Loucy (cell line): Measurements from ENCODE around the gene DCAF17.
A peak's percentile ranks its signal among the peaks of the same experiment; 100 is the strongest.

Experiments
- H2AFZ ChIP-seq: fragments of 200-600 bp; sonication (generic); 2 replicates; pipeline ENCODE4 v1.6.0; 2016; ENCODE audit warnings: antibody characterized with exemption, mild to moderate bottlenecking, low read length, moderate library complexity
- H3F3A ChIP-seq: fragments of 200-600 bp; 2 replicates; pipeline ENCODE4 v1.6.0; 2016; ENCODE audit warnings: antibody characterized with exemption, low read depth, mild to moderate bottlenecking
- H3K27me3 ChIP-seq: fragments of 200-600 bp; sonication (generic); 2 replicates; pipeline ENCODE4 v1.6.1; 2014; ENCODE audit warnings: low read length, mild to moderate bottlenecking; ENCODE audit not compliant: insufficient read depth, poor library complexity, severe bottlenecking
- H3K36me3 ChIP-seq: fragments of 200-600 bp; sonication (generic); 2 replicates; pipeline ENCODE4 v1.6.1; 2016; ENCODE audit warnings: low read length; ENCODE audit not compliant: insufficient read depth
- H3K4me1 ChIP-seq: fragments of 200-600 bp; sonication (generic); 2 replicates; pipeline ENCODE4 v1.5.1; 2014; ENCODE audit warnings: low read length, mild to moderate bottlenecking; ENCODE audit not compliant: insufficient read depth, poor library complexity, severe bottlenecking
- H3K4me2 ChIP-seq: fragments of 200-600 bp; sonication (generic); 2 replicates; pipeline ENCODE4 v1.6.0; 2014; ENCODE audit warnings: antibody characterized with exemption, low read length, low read depth, mild to moderate bottlenecking; ENCODE audit not compliant: poor library complexity, severe bottlenecking
- H3K4me3 ChIP-seq: fragments of 200-600 bp; sonication (generic); 2 replicates; pipeline ENCODE4 v1.5.1; 2014; ENCODE audit warnings: low read length, mild to moderate bottlenecking, mixed read lengths; ENCODE audit not compliant: poor library complexity, severe bottlenecking
- H3K79me2 ChIP-seq: fragments of 200-600 bp; sonication (generic); 2 replicates; pipeline ENCODE4 v1.6.1; 2014; ENCODE audit warnings: low read length; ENCODE audit not compliant: insufficient read depth
- H3K9ac ChIP-seq: fragments of 200-600 bp; sonication (generic); 2 replicates; pipeline ENCODE4 v1.6.0; 2014; ENCODE audit warnings: mild to moderate bottlenecking, low read depth, low read length, moderate library complexity; ENCODE audit not compliant: poor library complexity, severe bottlenecking
- H3K9me2 ChIP-seq: fragments of 200-600 bp; sonication (generic); replicated peaks from 2 replicates; pipeline ENCODE4 v1.6.1; 2016; ENCODE audit warnings: low read depth, low read length, mixed read lengths
- H3K9me3 ChIP-seq: fragments of 200-600 bp; sonication (generic); 2 replicates; pipeline ENCODE4 v1.6.1; 2014; ENCODE audit warnings: mild to moderate bottlenecking, antibody characterized with exemption, low read length, low read depth; ENCODE audit not compliant: insufficient read depth
- H4K20me1 ChIP-seq: fragments of 200-600 bp; sonication (generic); 2 replicates; pipeline ENCODE4 v1.6.0; 2014; ENCODE audit warnings: antibody characterized with exemption, low read length, mild to moderate bottlenecking; ENCODE audit not compliant: insufficient read depth, poor library complexity, severe bottlenecking
- EZH2phosphoT487 ChIP-seq: fragments of 200-600 bp; IDR thresholded peaks from 2 replicates; pipeline ENCODE4 v1.6.1; 2018; ENCODE audit warnings: antibody characterized with exemption, mild to moderate bottlenecking, moderate library complexity, borderline replicate concordance
- TF ChIP-seq, protein P1 (sequence below): fragments of 200-600 bp; sonication (generic); conservative IDR thresholded peaks from 2 replicates; pipeline ENCODE4 v1.5.1; 2014; ENCODE audit warnings: mild to moderate bottlenecking, antibody characterized with exemption, low read length

Gene DCAF17

DNA sequence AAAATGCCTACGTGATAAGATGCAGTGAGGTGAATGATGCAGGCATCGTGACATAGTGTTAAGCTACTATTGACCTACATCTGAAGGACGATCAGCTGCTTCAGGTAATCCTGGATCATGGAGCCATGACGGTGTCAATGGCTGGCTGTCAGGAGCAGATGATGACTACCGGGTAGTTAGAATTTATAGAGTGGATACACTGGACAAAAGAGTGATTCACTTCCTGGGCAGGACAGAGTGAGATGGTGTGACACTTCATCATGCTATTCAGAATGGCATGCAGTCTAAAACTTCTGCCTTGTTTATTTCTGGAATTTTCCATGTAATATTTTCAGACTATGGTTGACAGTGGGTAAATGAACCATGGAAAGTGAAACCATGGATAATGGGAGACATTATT, 29.8 kb upstream of the DCAF17 start:
- H3K36me3 ChIP-seq: no peaks in the 10 kb centered on the region
- H3K4me3 ChIP-seq: no peak overlapping the region
- H3F3A ChIP-seq: peaks cover 6% of the 10 kb centered on the region; the same call in 1 of the 2 replicates
- no peak overlapping the region for H2AFZ ChIP-seq
- peaks cover 10% of the 10 kb centered on the region for H3K9me3 ChIP-seq
- peaks cover 56% of the 10 kb centered on the region for H3K4me1 ChIP-seq
- no peaks in the 10 kb centered on the region for H4K20me1 ChIP-seq
- no peak overlapping the region for H3K4me2 ChIP-seq
- H3K79me2 ChIP-seq: peaks cover 7% of the 10 kb centered on the region; the same call in 1 of the 2 replicates
- H3K9me2 ChIP-seq: no peaks in the 10 kb centered on the region
- TF ChIP-seq, protein P1, sequence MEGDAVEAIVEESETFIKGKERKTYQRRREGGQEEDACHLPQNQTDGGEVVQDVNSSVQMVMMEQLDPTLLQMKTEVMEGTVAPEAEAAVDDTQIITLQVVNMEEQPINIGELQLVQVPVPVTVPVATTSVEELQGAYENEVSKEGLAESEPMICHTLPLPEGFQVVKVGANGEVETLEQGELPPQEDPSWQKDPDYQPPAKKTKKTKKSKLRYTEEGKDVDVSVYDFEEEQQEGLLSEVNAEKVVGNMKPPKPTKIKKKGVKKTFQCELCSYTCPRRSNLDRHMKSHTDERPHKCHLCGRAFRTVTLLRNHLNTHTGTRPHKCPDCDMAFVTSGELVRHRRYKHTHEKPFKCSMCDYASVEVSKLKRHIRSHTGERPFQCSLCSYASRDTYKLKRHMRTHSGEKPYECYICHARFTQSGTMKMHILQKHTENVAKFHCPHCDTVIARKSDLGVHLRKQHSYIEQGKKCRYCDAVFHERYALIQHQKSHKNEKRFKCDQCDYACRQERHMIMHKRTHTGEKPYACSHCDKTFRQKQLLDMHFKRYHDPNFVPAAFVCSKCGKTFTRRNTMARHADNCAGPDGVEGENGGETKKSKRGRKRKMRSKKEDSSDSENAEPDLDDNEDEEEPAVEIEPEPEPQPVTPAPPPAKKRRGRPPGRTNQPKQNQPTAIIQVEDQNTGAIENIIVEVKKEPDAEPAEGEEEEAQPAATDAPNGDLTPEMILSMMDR: no peak
- no peak for TF ChIP-seq EZH2phosphoT487
- H3K27me3 ChIP-seq: no peaks in the 10 kb centered on the region
- H3K9ac ChIP-seq: no peak overlapping the region

DNA sequence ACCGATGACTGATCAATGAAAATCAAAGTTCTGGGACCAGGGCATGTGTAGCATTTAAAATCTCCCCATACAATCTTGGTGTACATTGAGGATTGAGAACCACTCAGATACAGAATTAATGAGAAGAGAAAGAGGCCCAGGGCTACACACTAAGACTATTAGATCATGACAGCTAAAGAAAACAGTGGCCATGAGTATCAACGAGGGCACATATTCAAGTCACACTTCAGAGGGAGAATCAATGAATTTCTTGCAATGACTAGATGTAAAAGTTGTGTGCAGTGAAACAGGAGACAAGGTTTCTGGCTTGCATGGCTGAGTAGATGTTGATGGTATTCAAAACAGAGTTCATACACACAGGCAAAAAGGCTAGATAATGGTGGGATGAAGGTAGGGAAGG, 29.3 kb upstream of the DCAF17 start:
- no peak overlapping the region for H2AFZ ChIP-seq
- TF ChIP-seq EZH2phosphoT487: no peak
- TF ChIP-seq, protein P1: no peak
- H4K20me1 ChIP-seq: no peaks in the 10 kb centered on the region
- peaks cover 10% of the 10 kb centered on the region; the same call in 1 of the 2 replicates for H3K79me2 ChIP-seq
- H3K9me3 ChIP-seq: peaks cover 10% of the 10 kb centered on the region
- H3F3A ChIP-seq: peaks cover 6% of the 10 kb centered on the region; the same call in 1 of the 2 replicates
- no peak overlapping the region for H3K4me2 ChIP-seq
- no peaks in the 10 kb centered on the region for H3K36me3 ChIP-seq
- no peaks in the 10 kb centered on the region for H3K9me2 ChIP-seq
- H3K4me3 ChIP-seq: no peak overlapping the region
- H3K27me3 ChIP-seq: no peaks in the 10 kb centered on the region
- H3K4me1 ChIP-seq: peaks cover 57% of the 10 kb centered on the region
- no peak overlapping the region for H3K9ac ChIP-seq

DNA sequence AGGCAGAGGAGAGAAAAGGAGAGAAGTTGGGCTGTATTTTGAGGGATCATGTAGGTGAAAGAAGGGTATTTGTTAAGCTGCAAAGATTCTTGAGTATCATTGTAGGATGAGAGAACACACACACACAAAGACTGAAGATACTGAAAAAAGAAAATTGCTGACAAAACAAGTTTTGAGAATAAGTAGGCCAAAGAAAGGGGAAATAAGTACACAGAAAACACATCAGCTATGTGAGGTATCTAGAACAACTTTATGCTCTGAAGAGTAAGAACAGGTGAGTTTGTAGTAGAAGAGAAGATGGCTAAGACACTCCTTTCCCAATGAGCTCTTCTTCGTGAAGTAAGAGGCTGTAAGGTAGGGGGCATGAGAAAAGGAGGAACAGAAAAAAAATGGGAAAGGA, 28.5 kb upstream of the DCAF17 start:
- Histone ChIP-seq H3K4me2 (peak overlapping the region; percentile 53), H3K27me3 (no peaks in the 10 kb centered on the region), H3F3A (peaks cover 6% of the 10 kb centered on the region; the same call in 1 of the 2 replicates), H3K4me3 (no peak overlapping the region), H3K9me3 (peaks cover 10% of the 10 kb centered on the region), H3K9ac (no peak overlapping the region), H3K36me3 (no peaks in the 10 kb centered on the region), H3K9me2 (no peaks in the 10 kb centered on the region), H2AFZ (no peak overlapping the region), H3K4me1 (peaks cover 57% of the 10 kb centered on the region), H3K79me2 (peaks cover 17% of the 10 kb centered on the region; the same call in 1 of the 2 replicates), H4K20me1 (no peaks in the 10 kb centered on the region)
- TF ChIP-seq, protein P1: no peak
- TF ChIP-seq EZH2phosphoT487: no peak
